Endothelial cell of umbilical vein (primary cell): ENCODE results near the gene CEACAM5. TPM values are rescaled to one million over a fixed set of nuclear protein-coding genes. Genes with fewer than 3 reads are reported as not detected.

Source experiments
- BruUV-seq: library from RNA; stranded (reverse); fragments of 400-500 nt; replicated peaks from 2 replicates; lab custom pipeline; 2021; lab: Mats Ljungman, UMichigan
- CTCF ChIA-PET: fragments of 300-600, 350-600 bp; sonication (Branson Sonifier 250); formaldehyde crosslinking; loops from one replicate; lab custom pipeline; 2021; ENCODE audit warnings: antibody characterized with exemption, inconsistent platforms; lab: Charles Lee
- POLR2A ChIA-PET: fragments of 300-600, 350-600 bp; sonication (Branson Sonifier 250); formaldehyde crosslinking; loops from one replicate; lab custom pipeline; 2021; ENCODE audit warnings: antibody characterized with exemption, inconsistent platforms; lab: Charles Lee
- DNase-seq: peaks from one replicate; pipeline ENCODE4 v3.0.0-alpha.2; 2011; ENCODE audit warnings: low read depth, low spot score
- FAIRE-seq: peaks from 2 replicates; lab custom pipeline; 2011; peaks lifted over from hg19 to GRCh38; lab: Jason Lieb, UNC
- H2AFZ ChIP-seq: 2 replicates; pipeline ENCODE4 v1.6.0; 2012; ENCODE audit warnings: low read depth, low read length, control low read depth, inconsistent platforms
- H3K27ac ChIP-seq: 2 replicates; pipeline ENCODE4 v1.5.1; 2011; ENCODE audit warnings: low read depth, mild to moderate bottlenecking, control low read depth, low read length, moderate library complexity; ENCODE audit not compliant: insufficient read depth
- H3K27me3 ChIP-seq, 2 experiments: 2 replicates each; pipeline versions ENCODE4 v1.6.0 to v1.6.1; 2011; ENCODE audit warnings: low read length in 2 of 2, mixed read lengths in 1 of 2; ENCODE audit not compliant: control insufficient read depth in 2 of 2, insufficient read depth in 2 of 2
- H3K36me3 ChIP-seq, 2 experiments: 2 replicates in 1 of 2; 3 replicates in 1 of 2; pipeline ENCODE4 v1.5.1; 2011; ENCODE audit warnings: low read length in 2 of 2, mild to moderate bottlenecking in 1 of 2, moderate library complexity in 1 of 2; ENCODE audit not compliant: control insufficient read depth in 2 of 2, insufficient read depth in 2 of 2; ENCODE audit errors: extremely low read depth in 1 of 2
- H3K4me1 ChIP-seq: 3 replicates; pipeline ENCODE4 v1.5.1; 2011; ENCODE audit warnings: mild to moderate bottlenecking, low read length; ENCODE audit not compliant: control insufficient read depth, insufficient read depth; ENCODE audit errors: extremely low read depth
- H3K4me2 ChIP-seq: 2 replicates; pipeline ENCODE4 v1.6.1; 2011; ENCODE audit warnings: low read length, control low read depth, mixed read lengths; ENCODE audit not compliant: insufficient read depth
- H3K4me3 ChIP-seq, 3 experiments: fragments of 200-600 bp in 1 of 3; sonication (generic), shearing (Covaris generic) in 1 of 3; replicated peaks in 1 of 3; 2 replicates each; pipeline ENCODE4 v1.5.1; 2011 to 2016; ENCODE audit warnings: control low read depth in 3 of 3, low read length in 3 of 3, mild to moderate bottlenecking in 2 of 3, inconsistent platforms in 1 of 3, low read depth in 1 of 3, moderate library complexity in 1 of 3; ENCODE audit not compliant: insufficient read depth in 1 of 3
- H3K79me2 ChIP-seq: 2 replicates; pipeline ENCODE4 v1.6.0; 2012; ENCODE audit warnings: low read length, inconsistent platforms; ENCODE audit not compliant: control insufficient read depth, insufficient read depth
- H3K9ac ChIP-seq: replicated peaks from 2 replicates; pipeline ENCODE3; 2011; ENCODE audit warnings: low read length, control low read depth; ENCODE audit not compliant: insufficient read depth; ENCODE audit errors: extremely low read depth
- H3K9me1 ChIP-seq: replicated peaks from 3 replicates; pipeline ENCODE4 v1.6.0; 2011; ENCODE audit warnings: mild to moderate bottlenecking, low read length; ENCODE audit not compliant: control insufficient read depth, insufficient read depth; ENCODE audit errors: extremely low read depth
- H3K9me3 ChIP-seq: replicated peaks from 2 replicates; pipeline ENCODE4 v1.5.1; 2012; ENCODE audit warnings: low read length, inconsistent platforms; ENCODE audit not compliant: control insufficient read depth, insufficient read depth
- H4K20me1 ChIP-seq: replicated peaks from 2 replicates; pipeline ENCODE3; 2011; ENCODE audit warnings: mild to moderate bottlenecking, low read length; ENCODE audit not compliant: control insufficient read depth, insufficient read depth; ENCODE audit errors: extremely low read depth
- EZH2 ChIP-seq: IDR thresholded peaks from 2 replicates; pipeline ENCODE4 v1.6.1; 2012; ENCODE audit warnings: borderline replicate concordance, low read depth, mild to moderate bottlenecking, moderate library complexity, low read length, inconsistent platforms; ENCODE audit not compliant: severe bottlenecking
- FOS ChIP-seq: IDR thresholded peaks from 2 replicates; pipeline ENCODE4 v1.6.1; 2011; ENCODE audit warnings: mild to moderate bottlenecking, low read length, moderate library complexity, borderline replicate concordance; ENCODE audit not compliant: insufficient read depth
- GATA2 ChIP-seq: IDR thresholded peaks from 2 replicates; pipeline ENCODE4 v1.7.0; 2011; ENCODE audit warnings: low read depth, mild to moderate bottlenecking, moderate library complexity, mixed read lengths, low read length; ENCODE audit not compliant: insufficient read length, insufficient read depth
- JUN ChIP-seq: IDR thresholded peaks from 2 replicates; pipeline ENCODE4 v1.6.1; 2011; ENCODE audit warnings: borderline replicate concordance, low read depth; ENCODE audit not compliant: insufficient read length, insufficient read depth
- MAX ChIP-seq: IDR thresholded peaks from 2 replicates; pipeline ENCODE4 v1.6.1; 2011; ENCODE audit not compliant: insufficient read depth, insufficient read length
- MYC ChIP-seq: IDR thresholded peaks from one replicate; pipeline ENCODE4 v1.6.1; 2011; ENCODE audit warnings: mild to moderate bottlenecking, low read depth, low read length
- POLR2A ChIP-seq: IDR thresholded peaks from 2 replicates; pipeline ENCODE4 v1.6.1; 2012; ENCODE audit warnings: low read depth, mild to moderate bottlenecking, control low read depth, low read length
- POLR2AphosphoS5 ChIP-seq: IDR thresholded peaks from 2 replicates; pipeline ENCODE4 v1.6.1; 2012; ENCODE audit warnings: low read depth, mild to moderate bottlenecking, control low read depth, low read length, moderate library complexity; ENCODE audit not compliant: insufficient read depth
- dilution Hi-C: fragments of 300-500 bp; cut with MboI; formaldehyde crosslinking; loops from one replicate; pipeline ENCODE4 v1.15.0; 2019; ENCODE audit warnings: low sequenced_read_pairs; ENCODE audit not compliant: extremely low pct_ligation_motif_present
- intact Hi-C: fragments of 100-400 bp; cut with micrococcal nuclease; formaldehyde crosslinking; loops from one replicate; pipeline ENCODE4 v1.10.0; 2022
- polyA plus RNA-seq, 4 experiments: library from polyadenylated mRNA; depleted of rRNA in 3 of 4; stranded (reverse) in 3 of 4; unstranded in 1 of 4; fragments of >200 nt; gene quantifications; 2 replicates each; pipeline versions ENCODE4 v1.2.1 to v1.2.3, GENCODE V29; 2011 to 2012; ENCODE audit warnings: missing spikeins in 1 of 4
- total RNA-seq: library from RNA; stranded (reverse); gene quantifications from 2 replicates; pipeline ENCODE4 v1.2.3, GENCODE V29; 2021
- TF ChIP-seq, protein P1 (sequence below), 2 donors: IDR thresholded peaks; 1 replicate in 1 of 2; 2 replicates in 1 of 2; pipeline ENCODE4 v1.5.1; 2011; ENCODE audit warnings: low read length in 2 of 2, mild to moderate bottlenecking in 2 of 2, moderate library complexity in 2 of 2, control low read depth in 1 of 2, inconsistent platforms in 1 of 2, low read depth in 1 of 2; ENCODE audit not compliant: insufficient read depth in 1 of 2; ENCODE audit errors: extremely low read depth in 1 of 2

CEACAM5 gene
- total and polyA plus RNA-seq, 2 donors (not counting 3 experiments of a cell fraction or from before 2014, with no cell fraction given) = not detected

GRCh38 chr19:41702171-41702651, 6.2 kb upstream of the CEACAM5 start:
- H2AFZ ChIP-seq = no peak overlapping the region
- H3K9ac ChIP-seq = no peak overlapping the region
- intact Hi-C loops = no loop called here
- DNase-seq (no peak), FAIRE-seq (no peak)
- no peaks in the 10 kb centered on the region for H3K27me3 ChIP-seq
- CTCF ChIA-PET = interaction anchor here (1.2 kb wide), 1 partner anchor 56 kb away, joined by 3 read pairs; no protein-coding TSS in a partner anchor
- no peaks in the 10 kb centered on the region for H3K79me2 ChIP-seq
- no peaks in the 10 kb centered on the region for H4K20me1 ChIP-seq
- H3K4me2 ChIP-seq = no peak overlapping the region
- no peak for TF ChIP-seq GATA2
- no peak for TF ChIP-seq POLR2AphosphoS5
- no peak for TF ChIP-seq POLR2A
- TF ChIP-seq FOS = no peak
- no peak for TF ChIP-seq MAX
- TF ChIP-seq MYC = no peak
- TF ChIP-seq, protein P1, sequence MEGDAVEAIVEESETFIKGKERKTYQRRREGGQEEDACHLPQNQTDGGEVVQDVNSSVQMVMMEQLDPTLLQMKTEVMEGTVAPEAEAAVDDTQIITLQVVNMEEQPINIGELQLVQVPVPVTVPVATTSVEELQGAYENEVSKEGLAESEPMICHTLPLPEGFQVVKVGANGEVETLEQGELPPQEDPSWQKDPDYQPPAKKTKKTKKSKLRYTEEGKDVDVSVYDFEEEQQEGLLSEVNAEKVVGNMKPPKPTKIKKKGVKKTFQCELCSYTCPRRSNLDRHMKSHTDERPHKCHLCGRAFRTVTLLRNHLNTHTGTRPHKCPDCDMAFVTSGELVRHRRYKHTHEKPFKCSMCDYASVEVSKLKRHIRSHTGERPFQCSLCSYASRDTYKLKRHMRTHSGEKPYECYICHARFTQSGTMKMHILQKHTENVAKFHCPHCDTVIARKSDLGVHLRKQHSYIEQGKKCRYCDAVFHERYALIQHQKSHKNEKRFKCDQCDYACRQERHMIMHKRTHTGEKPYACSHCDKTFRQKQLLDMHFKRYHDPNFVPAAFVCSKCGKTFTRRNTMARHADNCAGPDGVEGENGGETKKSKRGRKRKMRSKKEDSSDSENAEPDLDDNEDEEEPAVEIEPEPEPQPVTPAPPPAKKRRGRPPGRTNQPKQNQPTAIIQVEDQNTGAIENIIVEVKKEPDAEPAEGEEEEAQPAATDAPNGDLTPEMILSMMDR (IDR thresholded peaks at IDR 0.05; ENCODE audit: extremely low read depth in 1 of 2, insufficient read depth in 1 of 2, low read depth in 1 of 2, low read length in 2 of 2) = no peak
- TF ChIP-seq EZH2 = no peak
- TF ChIP-seq JUN = no peak
- POLR2A ChIA-PET = no interaction called here
- no peak overlapping the region for H3K4me3 ChIP-seq
- H3K9me3 ChIP-seq = no peaks in the 10 kb centered on the region
- BruUV-seq = no TSS peak
- no peak overlapping the region for H3K27ac ChIP-seq
- H3K9me1 ChIP-seq = no peaks in the 10 kb centered on the region
- H3K4me1 ChIP-seq = no peaks in the 10 kb centered on the region
- dilution Hi-C loops = no loop called here
- no peaks in the 10 kb centered on the region for H3K36me3 ChIP-seq
